HG03460 (cell line): ENCODE measurements around the gene LGALS7B.
"Not testable (repeated sequence)": the region's sequence is repeated elsewhere in the genome, so short reads cannot be mapped to it uniquely, and the experiment has no call there.

Experiments
- ATAC-seq: cut with Tn5 transposase; IDR thresholded peaks from one replicate; pipeline ENCODE4 v1.9.1; 2021; ENCODE audit not compliant: unreplicated experiment

Gene LGALS7B

GRCh38 chr19:38788478-38789243 lies at the start of gene LGALS7B:
LGALS7B (plus strand) TSS chr19:38789200; CDS start chr19:38789227, 27 bp downstream.
- ATAC-seq, result no peak

- no peak for ATAC-seq
Observed at GRCh38 chr19:38739440-38740256, 49.4 kb upstream of the LGALS7B start.

GRCh38 chr19:38740257-38740592 lies 48.8 kb upstream of the LGALS7B start:
- no peak for ATAC-seq

GRCh38 chr19:38740932-38741331 lies 48.1 kb upstream of the LGALS7B start:
- ATAC-seq, result no peak

- no peak for ATAC-seq
Observed at GRCh38 chr19:38741670-38742069, 47.3 kb upstream of the LGALS7B start.

GRCh38 chr19:38742296-38742695 lies 46.7 kb upstream of the LGALS7B start:
- ATAC-seq, result no peak

- no peak for ATAC-seq
Observed at GRCh38 chr19:38742906-38743305, 46.1 kb upstream of the LGALS7B start.

- no peak for ATAC-seq
Observed at GRCh38 chr19:38743394-38744297, 45.4 kb upstream of the LGALS7B start.

GRCh38 chr19:38744298-38744681 lies 44.7 kb upstream of the LGALS7B start, which contains the start of gene CAPN12:
CAPN12 (minus strand) TSS chr19:38744474; CDS start chr19:38744165, 309 bp downstream.
- no peak for ATAC-seq

GRCh38 chr19:38744874-38745273 lies 44.1 kb upstream of the LGALS7B start:
- no peak for ATAC-seq

- no peak for ATAC-seq
Observed at GRCh38 chr19:38745316-38745715, 43.7 kb upstream of the LGALS7B start.

- not testable (repeated sequence) for ATAC-seq
Observed at GRCh38 chr19:38753783-38754182, 35.2 kb upstream of the LGALS7B start.

- ATAC-seq, result not testable (repeated sequence)
Observed at GRCh38 chr19:38754196-38754595, 34.8 kb upstream of the LGALS7B start.

GRCh38 chr19:38759590-38760003 lies 29.4 kb upstream of the LGALS7B start:
- no peak for ATAC-seq

- not testable (repeated sequence) for ATAC-seq
Observed at GRCh38 chr19:38760805-38761517, 28.0 kb upstream of the LGALS7B start.

- not testable (repeated sequence) for ATAC-seq
Observed at GRCh38 chr19:38761884-38762389, 27.1 kb upstream of the LGALS7B start.

GRCh38 chr19:38763795-38764220 lies 25.2 kb upstream of the LGALS7B start:
- ATAC-seq, result no peak

GRCh38 chr19:38765214-38765613 lies 23.8 kb upstream of the LGALS7B start:
- no peak for ATAC-seq

- no peak for ATAC-seq
Observed at GRCh38 chr19:38766276-38767047, 22.5 kb upstream of the LGALS7B start.
